ENCODE data around the gene IFT74. TPM values are rescaled to one million over a fixed set of nuclear protein-coding genes. Genes with fewer than 3 reads are reported as not detected.

IFT74 gene
- total RNA-seq, 8 experiments from 2014 or later, result 13.9 to 28.8 (median 17.0) TPM

- in situ Hi-C loops (cut with MboI; ENCODE audit: low pct_unique_long_range_greater_than_20kb in 2 of 9, low sequenced_read_pairs in 9 of 9, unreplicated experiment in 9 of 9), result no loop called here
- 0 to 4% (median 0%) methylated on average over 1 to 9 of the region's 9 CpGs for WGBS, 10 experiments
These were observed 8.5 kb upstream of the IFT74 start for GRCh38 chr9:26947736-26948135.

GRCh38 chr9:26949637-26950069 is 6.6 kb upstream of the IFT74 start:
- in situ Hi-C loops (cut with MboI; ENCODE audit: low pct_unique_long_range_greater_than_20kb in 2 of 9, low sequenced_read_pairs in 9 of 9, unreplicated experiment in 9 of 9), result no loop called here
- WGBS, 10 experiments, result 0 to 100% (median 65%) methylated on average over 1 to 4 of the region's 6 CpGs; no CpG with 5 or more reads in 2 of the 10 experiments
- H3K4me3 ChIP-seq, result no peak overlapping the region

More at GRCh38 chr9:26947736-26948135, 8.5 kb upstream of the IFT74 start:
- peak overlapping the region in 1 of 2 donors; percentile 100 for H3K27ac ChIP-seq
- peak overlapping the region; percentile 76 to 99 (median 97) for H3K4me3 ChIP-seq
- H3K4me1 ChIP-seq (replicated peaks in 1 of 2), result peaks cover 7 to 18% of the 10 kb centered on the region in 2 donors
- no peak for ATAC-seq (replicated peaks in 6 of 8)

DNA sequence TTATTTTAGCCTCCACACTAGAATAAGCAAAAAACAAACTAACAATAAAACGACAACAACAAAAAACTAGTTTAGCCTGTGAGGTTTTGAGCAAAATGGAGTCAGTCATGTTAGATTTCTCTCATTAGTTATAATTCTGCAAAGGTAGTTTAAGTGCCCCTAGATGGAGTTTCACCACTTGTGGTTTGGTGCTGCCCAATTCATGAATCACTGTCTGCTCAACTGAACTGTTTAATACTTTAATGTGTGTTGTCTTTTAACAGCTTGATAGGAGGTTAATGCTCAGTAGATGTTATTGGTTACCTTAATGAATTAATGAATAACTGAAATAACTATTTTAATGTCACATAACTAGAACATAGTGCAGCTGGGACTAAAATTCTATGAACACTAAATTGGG is 5.7 kb upstream of the IFT74 start:
- no peak overlapping the region for H3K4me3 ChIP-seq
- H3K4me1 ChIP-seq (replicated peaks in 1 of 2), result peaks cover 4 to 8% of the 10 kb centered on the region in 2 donors
- H3K27ac ChIP-seq, result no peak overlapping the region
- ATAC-seq (replicated peaks in 6 of 8), result no peak
- WGBS, 10 experiments, result 20 to 100% (median 78%) methylated on average over 1 of the region's 1 CpG; no CpG with 5 or more reads in 3 of the 10 experiments
- in situ Hi-C loops (cut with MboI; ENCODE audit: low pct_unique_long_range_greater_than_20kb in 2 of 9, low sequenced_read_pairs in 9 of 9, unreplicated experiment in 9 of 9), result no loop called here

More at GRCh38 chr9:26949637-26950069, 6.6 kb upstream of the IFT74 start:
- H3K4me1 ChIP-seq (replicated peaks in 1 of 2), result peaks cover 4 to 17% of the 10 kb centered on the region in 2 donors
- no peak for ATAC-seq (replicated peaks in 6 of 8)
- H3K27ac ChIP-seq, result no peak overlapping the region

DNA sequence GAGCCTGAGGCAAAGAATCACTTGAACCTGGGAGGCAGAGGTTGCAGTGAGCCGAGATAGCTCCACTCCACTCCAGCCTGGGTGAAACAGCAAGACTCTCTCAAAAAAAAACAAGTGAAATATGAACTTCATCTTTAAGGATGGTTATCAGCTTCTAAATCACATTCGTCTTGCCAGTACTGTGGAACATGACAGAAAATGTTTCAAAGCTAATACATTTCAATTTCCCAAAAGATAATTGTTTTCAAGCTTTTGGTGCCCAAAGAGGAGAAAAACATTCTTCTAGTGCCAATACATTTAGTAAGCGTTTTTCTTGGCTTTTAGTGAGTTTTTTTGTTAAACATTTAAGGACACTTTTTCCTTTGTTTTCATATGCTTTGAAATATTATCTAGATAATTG is 4.4 kb upstream of the IFT74 start:
- no peak overlapping the region for H3K4me3 ChIP-seq
- in situ Hi-C loops (cut with MboI; ENCODE audit: low pct_unique_long_range_greater_than_20kb in 2 of 9, low sequenced_read_pairs in 9 of 9, unreplicated experiment in 9 of 9), result no loop called here
- H3K4me1 ChIP-seq (replicated peaks in 1 of 2), result peaks cover 3 to 4% of the 10 kb centered on the region in 2 donors
- no peak for ATAC-seq (replicated peaks in 6 of 8)
- WGBS, 10 experiments, result 46 to 90% (median 85%) methylated on average over 1 to 3 of the region's 3 CpGs; no CpG with 5 or more reads in 1 of the 10 experiments
- no peak overlapping the region for H3K27ac ChIP-seq

- in situ Hi-C loops (cut with MboI; ENCODE audit: low pct_unique_long_range_greater_than_20kb in 2 of 9, low sequenced_read_pairs in 9 of 9, unreplicated experiment in 9 of 9), result no loop called here
- WGBS, 10 experiments, result 79 to 100% (median 86%) methylated on average over 1 to 3 of the region's 3 CpGs; no CpG with 5 or more reads in 3 of the 10 experiments
- no peak overlapping the region for H3K27ac ChIP-seq
- ATAC-seq (replicated peaks in 6 of 8), result no peak
- H3K4me3 ChIP-seq, result no peak overlapping the region
- peaks cover 7 to 8% of the 10 kb centered on the region in 2 donors for H3K4me1 ChIP-seq (replicated peaks in 1 of 2)
These were observed 2.1 kb upstream of the IFT74 start for GRCh38 chr9:26954050-26954508.

DNA sequence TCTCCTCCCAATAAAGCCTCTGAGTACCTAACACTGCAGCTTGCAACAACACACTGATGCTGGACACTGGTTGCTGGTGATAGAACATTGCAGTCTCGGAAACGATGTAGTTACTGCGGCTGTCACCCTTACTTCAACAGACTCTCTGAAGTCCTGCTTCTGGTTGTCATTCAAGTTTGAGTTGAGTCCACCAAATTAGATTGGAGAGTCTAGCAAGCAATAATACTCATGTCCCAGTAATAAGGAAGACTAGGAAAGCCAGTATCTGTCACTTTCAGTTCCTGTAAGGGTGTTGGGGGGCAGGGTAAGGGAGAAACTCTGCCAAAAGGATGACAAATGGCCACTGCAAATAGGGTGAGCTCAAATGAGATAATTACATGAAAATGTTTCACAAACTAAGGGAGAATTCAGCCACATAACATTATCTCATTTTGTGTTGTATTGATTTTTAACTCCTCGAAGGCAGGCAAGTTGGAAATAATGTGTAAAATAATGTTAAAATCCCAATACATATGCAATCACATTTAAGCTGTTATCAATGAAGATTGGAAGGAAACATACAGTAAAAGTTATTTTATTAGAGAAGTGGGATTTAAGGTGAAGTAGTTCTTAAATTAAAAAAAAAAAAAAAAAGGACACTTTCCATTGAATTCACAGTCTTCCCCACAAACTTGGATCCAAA is 849 bp upstream of the IFT74 start:
- ATAC-seq (replicated peaks in 6 of 8), result peak in 1 of 8 experiments; percentile 2

DNA sequence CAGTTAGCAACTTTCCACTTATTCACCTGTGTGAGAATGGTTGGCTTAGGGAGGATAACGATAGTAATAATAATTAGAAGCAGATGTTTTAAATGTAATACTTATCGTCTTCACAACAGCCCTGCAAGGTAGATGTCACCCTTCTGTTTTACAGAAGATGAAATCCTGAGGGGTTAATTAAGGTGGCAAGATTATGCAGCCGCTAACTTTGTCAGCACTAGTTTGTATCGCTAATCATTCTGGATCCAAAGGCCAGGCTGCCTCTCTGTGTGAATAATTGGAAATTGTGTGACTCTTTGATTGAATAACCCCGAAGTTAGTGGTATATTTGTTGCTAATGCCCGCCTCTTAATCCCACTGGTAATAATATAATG is 635 bp downstream of the IFT74 start:
- peaks cover 7 to 8% of the 10 kb centered on the region in 2 donors for H3K4me1 ChIP-seq (replicated peaks in 1 of 2)
- in situ Hi-C loops (cut with MboI; ENCODE audit: low pct_unique_long_range_greater_than_20kb in 2 of 9, low sequenced_read_pairs in 9 of 9, unreplicated experiment in 9 of 9), result no loop called here
- 7 to 60% (median 23%) methylated on average over 2 to 5 of the region's 6 CpGs; no CpG with 5 or more reads in 3 of the 10 experiments for WGBS, 10 experiments
- ATAC-seq (replicated peaks in 6 of 8), result no peak
- H3K27ac ChIP-seq, result peak overlapping the region; percentile 54 to 82
- peak overlapping the region; percentile 42 to 64 (median 52) for H3K4me3 ChIP-seq

More for the DNA sequence above, 849 bp upstream of the IFT74 start:
- in situ Hi-C loops (cut with MboI; ENCODE audit: low pct_unique_long_range_greater_than_20kb in 2 of 9, low sequenced_read_pairs in 9 of 9, unreplicated experiment in 9 of 9), result no loop called here
- Histone ChIP-seq H3K4me1 (replicated peaks in 1 of 2) (peaks cover 7 to 8% of the 10 kb centered on the region in 2 donors), H3K4me3 (peak overlapping the region; percentile 42 to 64 (median 52)), H3K27ac (no peak overlapping the region)
- WGBS, 10 experiments, result 11 to 77% (median 71%) methylated on average over 1 to 4 of the region's 4 CpGs

DNA sequence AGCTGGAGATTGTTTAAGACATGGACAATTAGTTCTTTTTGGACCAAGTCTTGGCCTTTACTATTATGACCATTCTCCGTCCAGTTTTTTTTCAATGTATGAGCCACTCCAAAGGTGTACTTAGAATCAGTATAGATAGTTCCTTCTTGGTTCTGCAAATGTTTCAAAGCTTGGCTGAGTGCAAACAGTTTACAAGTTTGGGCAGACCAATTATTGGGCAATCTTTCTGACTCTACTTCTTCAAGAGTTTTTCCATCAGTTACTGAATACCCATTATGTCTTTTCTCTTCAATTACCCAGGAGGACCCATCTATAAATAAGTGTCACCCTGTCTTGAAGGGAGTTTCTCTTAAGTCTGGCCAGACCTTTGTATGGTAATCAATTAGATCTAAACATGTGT is 15.5 kb downstream of the IFT74 start:
- in situ Hi-C loops (cut with MboI; ENCODE audit: low pct_unique_long_range_greater_than_20kb in 2 of 9, low sequenced_read_pairs in 9 of 9, unreplicated experiment in 9 of 9), result no loop called here
- H3K27ac ChIP-seq, result no peak overlapping the region
- ATAC-seq (replicated peaks in 6 of 8), result no peak
- H3K4me3 ChIP-seq, result no peak overlapping the region
- H3K4me1 ChIP-seq (replicated peaks in 1 of 2), result no peaks in the 10 kb centered on the region
- WGBS, 10 experiments, result 100% methylated on average over 1 of the region's 1 CpG; no CpG with 5 or more reads in 2 of the 10 experiments

DNA sequence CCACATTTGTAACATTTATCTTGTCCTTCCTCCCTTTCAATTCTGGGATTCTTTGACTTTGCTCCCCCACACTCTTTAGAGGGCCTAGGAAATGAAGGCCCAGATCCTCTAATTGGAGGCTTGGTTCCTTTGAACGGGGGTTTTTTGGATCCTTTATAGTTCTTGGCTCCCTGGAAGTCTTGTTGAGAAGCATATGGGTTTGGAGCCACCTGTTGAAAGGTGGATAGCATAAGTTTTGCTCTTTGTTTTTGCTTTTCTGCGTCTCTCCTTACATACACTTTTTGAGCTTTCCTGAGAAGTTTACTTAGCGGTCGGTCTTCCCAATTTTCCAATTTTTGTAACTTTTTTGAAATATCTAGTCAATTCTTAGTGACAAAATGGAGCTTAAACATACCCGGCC is 17.8 kb downstream of the IFT74 start:
- 85 to 100% (median 96%) methylated on average over 3 to 5 of the region's 5 CpGs; no CpG with 5 or more reads in 1 of the 10 experiments for WGBS, 10 experiments
- H3K4me1 ChIP-seq (replicated peaks in 1 of 2), result no peaks in the 10 kb centered on the region
- no peak overlapping the region for H3K27ac ChIP-seq
- in situ Hi-C loops (cut with MboI; ENCODE audit: low pct_unique_long_range_greater_than_20kb in 2 of 9, low sequenced_read_pairs in 9 of 9, unreplicated experiment in 9 of 9), result no loop called here
- ATAC-seq (replicated peaks in 6 of 8), result no peak
- H3K4me3 ChIP-seq, result no peak overlapping the region

DNA sequence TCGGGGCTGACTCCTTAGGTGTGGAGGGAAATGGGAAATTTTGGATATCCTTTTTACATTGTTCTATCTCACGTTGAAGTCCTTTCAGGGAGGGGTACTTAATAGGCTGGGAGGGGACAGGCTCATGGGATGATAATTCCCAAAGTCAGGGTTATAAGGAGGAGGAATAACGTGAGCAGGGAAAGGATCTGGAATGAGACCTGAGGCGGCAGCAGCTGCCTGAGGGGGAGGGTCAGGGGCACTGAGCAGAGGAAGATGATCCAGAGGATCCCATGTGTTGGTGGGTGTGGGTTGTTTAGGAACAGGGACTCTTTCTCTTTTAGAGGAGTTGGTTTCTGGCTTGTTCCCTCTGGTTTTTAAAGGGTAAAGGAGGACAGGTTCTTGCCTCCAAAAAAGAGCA is 18.7 kb downstream of the IFT74 start:
- no peak overlapping the region for H3K4me3 ChIP-seq
- WGBS, 10 experiments, result 50 to 100% (median 83%) methylated on average over 1 to 4 of the region's 4 CpGs; no CpG with 5 or more reads in 3 of the 10 experiments
- in situ Hi-C loops (cut with MboI; ENCODE audit: low pct_unique_long_range_greater_than_20kb in 2 of 9, low sequenced_read_pairs in 9 of 9, unreplicated experiment in 9 of 9), result no loop called here
- no peak overlapping the region for H3K27ac ChIP-seq
- H3K4me1 ChIP-seq (replicated peaks in 1 of 2), result no peaks in the 10 kb centered on the region
- ATAC-seq (replicated peaks in 6 of 8), result no peak

DNA sequence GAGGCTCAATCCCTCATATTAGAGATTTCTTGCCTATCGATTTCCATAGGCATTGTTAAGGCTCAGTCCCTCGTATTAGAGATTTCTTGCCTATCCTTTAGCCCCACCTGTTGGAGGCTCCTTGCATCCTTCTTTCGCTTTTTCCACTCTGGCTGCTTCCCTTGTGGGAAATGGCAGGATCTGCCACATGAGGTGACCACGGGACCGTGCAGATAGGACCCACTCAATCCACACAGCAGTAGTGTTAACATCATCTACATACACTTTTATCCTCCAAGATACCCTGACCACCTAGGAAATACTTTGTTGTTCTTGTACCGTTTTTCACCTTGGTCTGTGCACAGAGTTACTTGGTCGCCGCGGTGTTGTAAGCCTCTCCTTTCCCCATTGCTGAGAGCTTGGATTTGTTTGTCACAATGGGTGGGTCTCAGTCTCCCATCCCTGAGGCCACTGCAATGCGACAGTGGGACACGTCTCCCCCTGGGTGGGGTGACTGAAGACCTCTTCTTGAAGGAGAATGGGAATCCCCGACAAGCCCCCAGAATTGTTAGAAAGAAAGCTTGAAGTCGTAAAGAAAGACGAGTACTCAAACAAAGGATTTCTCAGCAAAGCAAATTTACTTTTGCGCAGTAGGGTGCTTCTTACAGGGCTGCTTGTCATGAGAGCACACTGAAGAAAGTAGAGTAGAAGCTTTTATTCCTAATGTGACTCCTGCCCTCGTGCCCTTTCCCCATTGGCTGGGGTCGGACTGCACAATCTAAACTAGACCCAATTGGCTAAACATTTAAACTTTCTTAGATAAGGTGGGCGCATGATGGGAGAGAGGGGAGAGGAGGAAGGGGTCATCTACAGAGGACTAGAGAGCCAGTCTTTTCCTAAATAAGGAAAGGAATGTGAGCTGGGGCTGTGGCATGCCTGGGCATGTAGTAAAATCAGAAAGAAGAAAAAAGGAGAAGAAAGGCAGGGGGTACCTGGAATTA is 19.8 kb downstream of the IFT74 start:
- Histone ChIP-seq H3K27ac (no peak overlapping the region), H3K4me1 (replicated peaks in 1 of 2) (no peaks in the 10 kb centered on the region), H3K4me3 (no peak overlapping the region)
- peak in 4 of 8 experiments; percentile 14 to 85 (median 70) for ATAC-seq (replicated peaks in 6 of 8)
- 59 to 100% (median 88%) methylated on average over 1 to 18 of the region's 18 CpGs for WGBS, 10 experiments
- in situ Hi-C loops (cut with MboI; ENCODE audit: low pct_unique_long_range_greater_than_20kb in 2 of 9, low sequenced_read_pairs in 9 of 9, unreplicated experiment in 9 of 9), result no loop called here

- no peak for ATAC-seq (replicated peaks in 6 of 8)
- WGBS, 10 experiments, result 40 to 83% (median 56%) methylated on average over 1 of the region's 1 CpG; no CpG with 5 or more reads in 5 of the 10 experiments
- Histone ChIP-seq H3K4me3 (no peak overlapping the region), H3K4me1 (replicated peaks in 1 of 2) (no peaks in the 10 kb centered on the region), H3K27ac (no peak overlapping the region)
- in situ Hi-C loops (cut with MboI; ENCODE audit: low pct_unique_long_range_greater_than_20kb in 2 of 9, low sequenced_read_pairs in 9 of 9, unreplicated experiment in 9 of 9), result no loop called here
These were observed 27.1 kb downstream of the IFT74 start for GRCh38 chr9:26983340-26983739.

GRCh38 chr9:26995810-26996209 is 39.6 kb downstream of the IFT74 start:
- no peaks in the 10 kb centered on the region for H3K4me1 ChIP-seq (replicated peaks in 1 of 2)
- no peak for ATAC-seq (replicated peaks in 6 of 8)
- no peak overlapping the region for H3K27ac ChIP-seq
- 40 to 100% (median 80%) methylated on average over 2 of the region's 2 CpGs; no CpG with 5 or more reads in 1 of the 10 experiments for WGBS, 10 experiments
- in situ Hi-C loops (cut with MboI; ENCODE audit: low pct_unique_long_range_greater_than_20kb in 2 of 9, low sequenced_read_pairs in 9 of 9, unreplicated experiment in 9 of 9), result no loop called here
- H3K4me3 ChIP-seq, result no peak overlapping the region
